Spleen (tissue), 11 donors: ENCODE results near the gene TFE3. TPM values are rescaled to one million over a fixed set of nuclear protein-coding genes. Genes with fewer than 3 reads are reported as not detected.
A peak's percentile ranks its signal among the peaks of the same experiment; 100 is the strongest.

Experiments used
- DNase-seq: peaks from one replicate; pipeline ENCODE4 v3.0.0-alpha.2; 2020
- H3K27ac ChIP-seq, 8 donors: fragments of 200-600 bp; sonication (generic) in 7 of 8; 1 replicate in 4 of 8; 2 replicates in 4 of 8; pipeline versions ENCODE4 v1.5.0 to v1.8.0; 2016 to 2021; ENCODE audit warnings: inconsistent platforms in 4 of 8, mild to moderate bottlenecking in 4 of 8, moderate library complexity in 1 of 8
- H3K27me3 ChIP-seq, 7 donors: fragments of 200-600 bp; sonication (generic) in 6 of 7; replicated peaks in 1 of 7; 1 replicate in 4 of 7; 2 replicates in 3 of 7; pipeline versions ENCODE4 v1.5.0 to v1.8.0; 2016 to 2021; ENCODE audit warnings: inconsistent platforms in 3 of 7, mild to moderate bottlenecking in 1 of 7
- H3K36me3 ChIP-seq, 6 donors: fragments of 200-600 bp; sonication (generic) in 5 of 6; 1 replicate in 4 of 6; 2 replicates in 2 of 6; pipeline versions ENCODE4 v1.5.0 to v1.8.0; 2016 to 2021; ENCODE audit warnings: inconsistent platforms in 2 of 6
- H3K4me1 ChIP-seq, 6 donors: fragments of 200-600 bp; sonication (generic) in 5 of 6; 1 replicate in 3 of 6; 2 replicates in 3 of 6; pipeline versions ENCODE4 v1.5.0 to v1.8.0; 2016 to 2021; ENCODE audit warnings: inconsistent platforms in 3 of 6
- H3K4me3 ChIP-seq, 8 donors: fragments of 200-600 bp; sonication (generic) in 7 of 8; 1 replicate in 4 of 8; 2 replicates in 4 of 8; pipeline versions ENCODE4 v1.5.0 to v1.8.0; 2016 to 2021; ENCODE audit warnings: inconsistent platforms in 4 of 8, mild to moderate bottlenecking in 4 of 8, moderate library complexity in 2 of 8
- H3K9me3 ChIP-seq, 8 donors: fragments of 200-600 bp; sonication (generic) in 7 of 8; 1 replicate in 4 of 8; 2 replicates in 4 of 8; pipeline versions ENCODE4 v1.5.0 to v1.8.0; 2016 to 2021; ENCODE audit warnings: inconsistent platforms in 4 of 8
- POLR2A ChIP-seq, 3 donors: fragments of 450-650 bp; IDR thresholded peaks; one replicate each; pipeline ENCODE4 v1.5.1; 2017; ENCODE audit warnings: antibody characterized with exemption in 3 of 3, mild to moderate bottlenecking in 1 of 3
- POLR2AphosphoS5 ChIP-seq, 3 donors: sonication (generic); formaldehyde crosslinking; IDR thresholded peaks; one replicate each; pipeline ENCODE4 v1.5.1; 2017; ENCODE audit warnings: antibody characterized with exemption in 3 of 3
- WGBS, 5 donors: extraction: QIAGEN DNeasy Blood & Tissue Kit in 3 of 5; methylation state at CpG; one replicate each; pipeline versions ENCODE4 v1.1.5 to v1.1.7; 2013 to 2018; 5-methylcytosine and 5-hydroxymethylcytosine counted together
- intact Hi-C: fragments of 100-400 bp; cut with DNase I; formaldehyde crosslinking; loops from one replicate; pipeline ENCODE4 v1.15.0; 2023; ENCODE audit warnings: low total_unique reads
- polyA plus RNA-seq, 3 donors: library from polyadenylated mRNA; stranded (reverse); fragments of 200-250 nt; gene quantifications; one replicate each; pipeline ENCODE4 v1.2.1, GENCODE V29; 2013
- total RNA-seq, 7 donors: library from RNA; depleted of rRNA in 3 of 7; stranded (reverse); fragments of >200 nt in 3 of 7; fragmentation: NEBNext Ultra II Directional in 4 of 7; extraction: Animal tissue kit (Norgen Biotek cat#: 25700) in 4 of 7; gene quantifications; one replicate each; pipeline versions ENCODE4 v1.1.0 to v1.2.1, GENCODE V29; 2016 to 2021
- TF ChIP-seq, protein P1 (sequence below), 11 experiments: fragments of 200-600 bp in 7 of 11; fragments of 450-650 bp in 4 of 11; sonication (generic) in 4 of 11; IDR thresholded peaks in 8 of 11; conservative IDR thresholded peaks in 3 of 11; 1 replicate in 7 of 11; 2 replicates in 4 of 11; pipeline versions ENCODE4 v1.4.0 to v1.8.0; 2016 to 2021; ENCODE audit warnings: antibody characterized with exemption in 11 of 11, inconsistent platforms in 4 of 11, mild to moderate bottlenecking in 1 of 11
- donor health status: healthy with polysubstance abuse.
- donor health status: DM: no; HTN: no; CAD: no; lungs with moderate emphysema.
- donor health status: DM: no; HTN: no; CAD: no.
- donor health status: Bipolar disorder and iron deficiency.
- donor health status: healthy.
- donor health status: DM: no; HTN: no; CAD: no.
- donor health status: DM: yes; HTN: yes; CAD: no.

Gene TFE3
- total and polyA plus RNA-seq, 10 donors, result 16.0 to 79.1 (median 55.5) TPM

DNA sequence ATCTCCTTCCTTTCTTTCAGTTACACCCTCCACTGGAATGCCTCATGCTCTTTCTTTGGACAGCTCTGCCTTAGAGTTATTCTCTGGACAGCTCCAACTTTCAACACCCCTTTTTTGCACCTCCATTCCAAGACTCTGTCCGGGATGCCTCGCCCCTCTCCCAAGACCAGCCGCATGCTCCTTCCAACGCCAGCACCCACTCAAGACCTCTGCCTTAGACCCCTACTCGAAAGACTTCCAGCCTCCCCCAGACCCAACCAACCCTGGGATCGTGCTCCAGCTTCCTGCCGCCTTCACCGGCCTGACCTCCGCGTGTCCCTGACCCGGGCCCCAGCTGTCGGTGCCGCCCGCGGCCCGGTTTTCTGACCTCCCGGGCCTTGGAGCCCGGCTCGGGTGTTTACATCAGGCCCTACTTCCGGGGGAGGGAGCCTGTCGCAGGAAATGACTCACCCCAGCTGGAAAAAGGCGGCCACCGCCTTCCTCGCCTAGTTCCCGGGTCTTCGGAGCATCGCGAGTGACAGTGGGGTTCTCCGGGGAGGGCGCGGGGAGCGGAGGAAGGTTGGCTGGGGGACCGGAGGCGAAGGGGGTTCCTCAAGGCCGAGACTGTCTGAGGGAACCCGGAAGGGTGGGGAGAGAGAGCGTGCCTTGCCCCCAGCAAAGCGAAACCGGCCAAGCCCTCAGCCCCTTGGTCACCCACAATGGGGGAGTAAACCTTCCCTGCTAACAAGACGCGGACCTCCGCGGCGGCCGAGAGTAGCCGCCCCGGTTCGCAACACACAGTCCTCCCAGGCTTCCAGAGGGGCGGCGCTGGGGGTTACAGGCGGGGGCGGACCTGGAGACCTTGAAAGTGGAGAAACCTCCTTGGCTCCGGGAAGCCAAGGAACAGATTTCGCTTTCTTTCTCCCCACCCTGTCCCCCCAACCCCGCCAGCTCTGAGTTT is 36.6 kb upstream of the TFE3 start, which contains the start of gene WDR45:
Gene WDR45, minus strand, starts transcription at position 399 of the 940 bp plus-strand sequence. CDS start 1,792 bp downstream, outside the sequence.
- Histone ChIP-seq H3K4me3 (peak within 1 kb of the TSS; percentile 33 to 79 (median 50)), H3K27me3 (no peaks in the 10 kb centered on the region), H3K36me3 (peaks cover 0 to 34% (median 0%) of the 10 kb centered on the region in 6 donors), H3K4me1 (peaks cover 0 to 12% (median under 1%) of the 10 kb centered on the region in 6 donors), H3K9me3 (no peaks in the 10 kb centered on the region), H3K27ac (peak within 1 kb of the TSS; percentile 88 to 97 (median 95))
- intact Hi-C loops, result no loop called here
- TF ChIP-seq, protein P1, sequence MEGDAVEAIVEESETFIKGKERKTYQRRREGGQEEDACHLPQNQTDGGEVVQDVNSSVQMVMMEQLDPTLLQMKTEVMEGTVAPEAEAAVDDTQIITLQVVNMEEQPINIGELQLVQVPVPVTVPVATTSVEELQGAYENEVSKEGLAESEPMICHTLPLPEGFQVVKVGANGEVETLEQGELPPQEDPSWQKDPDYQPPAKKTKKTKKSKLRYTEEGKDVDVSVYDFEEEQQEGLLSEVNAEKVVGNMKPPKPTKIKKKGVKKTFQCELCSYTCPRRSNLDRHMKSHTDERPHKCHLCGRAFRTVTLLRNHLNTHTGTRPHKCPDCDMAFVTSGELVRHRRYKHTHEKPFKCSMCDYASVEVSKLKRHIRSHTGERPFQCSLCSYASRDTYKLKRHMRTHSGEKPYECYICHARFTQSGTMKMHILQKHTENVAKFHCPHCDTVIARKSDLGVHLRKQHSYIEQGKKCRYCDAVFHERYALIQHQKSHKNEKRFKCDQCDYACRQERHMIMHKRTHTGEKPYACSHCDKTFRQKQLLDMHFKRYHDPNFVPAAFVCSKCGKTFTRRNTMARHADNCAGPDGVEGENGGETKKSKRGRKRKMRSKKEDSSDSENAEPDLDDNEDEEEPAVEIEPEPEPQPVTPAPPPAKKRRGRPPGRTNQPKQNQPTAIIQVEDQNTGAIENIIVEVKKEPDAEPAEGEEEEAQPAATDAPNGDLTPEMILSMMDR (IDR thresholded peaks at IDR 0.05 in 8 of 11, conservative IDR thresholded peaks at IDR 0.05 in 3 of 11), result no peak
- peak; percentile 88 to 89 (median 88) for TF ChIP-seq POLR2AphosphoS5 (IDR thresholded peaks at IDR 0.05)
- TF ChIP-seq POLR2A (IDR thresholded peaks at IDR 0.05), result peak in 1 of 3 donors; percentile 38
- peak; percentile 93 for DNase-seq
- 1 to 35% (median 3%) methylated on average over 9 to 55 of the region's 55 CpGs for WGBS, 5 donors

- 74 to 93% (median 91%) methylated on average over 4 to 5 of the region's 5 CpGs for WGBS, 5 donors
These were observed 34.8 kb upstream of the TFE3 start for GRCh38 chrX:49077941-49078340.

DNA sequence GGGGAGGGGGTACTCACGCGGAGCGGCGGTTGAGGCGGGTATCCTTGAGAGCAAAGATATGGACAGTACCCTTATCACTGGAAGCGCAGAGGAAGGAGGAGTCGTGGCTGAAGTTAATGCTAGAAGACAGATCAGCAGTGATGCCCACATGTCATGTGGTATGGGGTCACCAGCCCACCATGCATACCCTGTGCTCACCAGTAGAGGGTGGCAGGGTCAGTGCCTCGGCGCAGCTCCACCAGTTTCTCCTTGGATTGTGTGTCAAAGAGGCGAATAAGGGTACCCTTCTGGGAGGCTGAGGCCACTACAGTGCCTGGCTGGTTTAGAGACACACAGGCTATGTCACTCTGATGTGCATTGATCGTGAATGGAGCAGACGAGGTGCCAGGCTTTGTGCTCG is 32.2 kb upstream of the TFE3 start:
- intact Hi-C loops, result no loop called here
- no peak for DNase-seq
- WGBS, 5 donors, result 87 to 97% (median 89%) methylated on average over 6 to 13 of the region's 13 CpGs
- peaks cover 0 to 35% (median 16%) of the 10 kb centered on the region in 6 donors for H3K4me1 ChIP-seq
- TF ChIP-seq POLR2A (IDR thresholded peaks at IDR 0.05) (no peak), POLR2AphosphoS5 (IDR thresholded peaks at IDR 0.05) (no peak)
- TF ChIP-seq, protein P1 (IDR thresholded peaks at IDR 0.05 in 8 of 11, conservative IDR thresholded peaks at IDR 0.05 in 3 of 11), result no peak
- no peak overlapping the region for H3K4me3 ChIP-seq
- H3K27me3 ChIP-seq, result no peaks in the 10 kb centered on the region
- no peaks in the 10 kb centered on the region for H3K9me3 ChIP-seq
- peaks cover 0 to 36% (median 0%) of the 10 kb centered on the region in 6 donors for H3K36me3 ChIP-seq
- H3K27ac ChIP-seq, result peak overlapping the region in 1 of 8 donors; percentile 86

More at GRCh38 chrX:49077941-49078340, 34.8 kb upstream of the TFE3 start:
- no peak overlapping the region for H3K4me3 ChIP-seq
- peaks cover 0 to 36% (median 0%) of the 10 kb centered on the region in 6 donors for H3K36me3 ChIP-seq
- H3K27ac ChIP-seq, result peak overlapping the region in 1 of 8 donors; percentile 97
- H3K4me1 ChIP-seq, result peaks cover 0 to 28% (median 12%) of the 10 kb centered on the region in 6 donors
- intact Hi-C loops, result no loop called here
- H3K27me3 ChIP-seq, result no peaks in the 10 kb centered on the region
- TF ChIP-seq POLR2A (IDR thresholded peaks at IDR 0.05) (no peak), POLR2AphosphoS5 (IDR thresholded peaks at IDR 0.05) (no peak)
- TF ChIP-seq, protein P1 (IDR thresholded peaks at IDR 0.05 in 8 of 11, conservative IDR thresholded peaks at IDR 0.05 in 3 of 11), result no peak
- H3K9me3 ChIP-seq, result no peaks in the 10 kb centered on the region
- DNase-seq, result no peak
